HG03108 (cell line): ENCODE measurements around the gene ARSI.
"Not testable (repeated sequence)": the region's sequence is repeated elsewhere in the genome, so short reads cannot be mapped to it uniquely, and the experiment has no call there.

Source experiments
- ATAC-seq: cut with Tn5 transposase; IDR thresholded peaks from one replicate; pipeline ENCODE4 v1.9.1; 2021; ENCODE audit warnings: moderate library complexity; ENCODE audit not compliant: unreplicated experiment

The ARSI gene

GRCh38 chr5:150248946-150249345 is 53.8 kb downstream of the ARSI start:
- no peak for ATAC-seq

- not testable (repeated sequence) for ATAC-seq
Observed at GRCh38 chr5:150248493-150248892, 54.2 kb downstream of the ARSI start.

- no peak for ATAC-seq
Observed at GRCh38 chr5:150247726-150248125, 55.0 kb downstream of the ARSI start.

GRCh38 chr5:150246835-150247234 is 55.9 kb downstream of the ARSI start:
- ATAC-seq, result no peak

GRCh38 chr5:150246429-150246828 is 56.3 kb downstream of the ARSI start:
- no peak for ATAC-seq
